Neutrophil (primary cell): Measurements from ENCODE around the gene NPAS2.

Source experiments
- H3K27ac ChIP-seq: fragments of 200-600 bp; sonication (generic); 2 replicates; pipeline ENCODE4 v1.5.1; 2016; ENCODE audit warnings: mild to moderate bottlenecking, moderate library complexity
- H3K27me3 ChIP-seq: fragments of 200-600 bp; sonication (generic); 2 replicates; pipeline ENCODE4 v1.6.0; 2016; ENCODE audit warnings: mild to moderate bottlenecking
- H3K36me3 ChIP-seq: fragments of 200-600 bp; sonication (generic); 2 replicates; pipeline ENCODE4 v1.5.1; 2017
- H3K4me1 ChIP-seq, 2 experiments: fragments of 200-600 bp in 1 of 2; sonication (generic) in 1 of 2; 1 replicate in 1 of 2; 2 replicates in 1 of 2; pipeline versions ENCODE4 v1.5.1 to v1.6.1; 2013 to 2016; ENCODE audit warnings: low read depth in 1 of 2, low read length in 1 of 2, mild to moderate bottlenecking in 1 of 2, moderate library complexity in 1 of 2; ENCODE audit not compliant: control insufficient read depth in 1 of 2, insufficient read depth in 1 of 2
- H3K4me3 ChIP-seq, 2 experiments: fragments of 200-600 bp in 1 of 2; sonication (generic) in 1 of 2; 1 replicate in 1 of 2; 2 replicates in 1 of 2; pipeline ENCODE4 v1.5.1; 2013 to 2016; ENCODE audit warnings: low read depth in 1 of 2, low read length in 1 of 2, mild to moderate bottlenecking in 1 of 2, moderate library complexity in 1 of 2
- H3K9me3 ChIP-seq: fragments of 200-600 bp; sonication (generic); 2 replicates; pipeline ENCODE4 v1.5.1; 2016
- TF ChIP-seq, protein P1 (sequence below): fragments of 200-600 bp; sonication (generic); IDR thresholded peaks from 2 replicates; pipeline ENCODE4 v1.5.1; 2016; ENCODE audit warnings: antibody characterized with exemption

NPAS2 gene

DNA sequence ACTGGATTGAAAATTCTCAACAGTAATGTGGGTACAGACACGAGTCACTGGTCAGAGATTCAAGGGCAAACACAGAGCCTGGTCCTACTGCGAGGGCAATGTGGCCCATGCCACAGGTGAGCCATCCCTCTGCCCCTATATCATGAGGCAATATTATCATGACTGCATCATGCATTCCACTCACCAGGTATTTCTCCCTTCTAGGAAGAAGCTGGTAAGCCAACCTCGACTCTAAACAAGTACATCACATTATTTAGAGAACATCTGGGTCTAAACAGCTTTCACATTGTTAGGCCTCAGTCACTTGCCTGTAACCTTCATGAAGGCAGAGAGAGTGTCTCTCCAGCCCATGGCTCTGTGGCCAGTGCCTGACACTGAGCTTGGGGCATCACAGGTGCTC, 167.6 kb downstream of the NPAS2 start:
- H3K4me1 ChIP-seq = no peaks in the 10 kb centered on the region
- no peaks in the 10 kb centered on the region for H3K36me3 ChIP-seq
- H3K9me3 ChIP-seq = no peaks in the 10 kb centered on the region
- no peaks in the 10 kb centered on the region for H3K27me3 ChIP-seq
- TF ChIP-seq, protein P1, sequence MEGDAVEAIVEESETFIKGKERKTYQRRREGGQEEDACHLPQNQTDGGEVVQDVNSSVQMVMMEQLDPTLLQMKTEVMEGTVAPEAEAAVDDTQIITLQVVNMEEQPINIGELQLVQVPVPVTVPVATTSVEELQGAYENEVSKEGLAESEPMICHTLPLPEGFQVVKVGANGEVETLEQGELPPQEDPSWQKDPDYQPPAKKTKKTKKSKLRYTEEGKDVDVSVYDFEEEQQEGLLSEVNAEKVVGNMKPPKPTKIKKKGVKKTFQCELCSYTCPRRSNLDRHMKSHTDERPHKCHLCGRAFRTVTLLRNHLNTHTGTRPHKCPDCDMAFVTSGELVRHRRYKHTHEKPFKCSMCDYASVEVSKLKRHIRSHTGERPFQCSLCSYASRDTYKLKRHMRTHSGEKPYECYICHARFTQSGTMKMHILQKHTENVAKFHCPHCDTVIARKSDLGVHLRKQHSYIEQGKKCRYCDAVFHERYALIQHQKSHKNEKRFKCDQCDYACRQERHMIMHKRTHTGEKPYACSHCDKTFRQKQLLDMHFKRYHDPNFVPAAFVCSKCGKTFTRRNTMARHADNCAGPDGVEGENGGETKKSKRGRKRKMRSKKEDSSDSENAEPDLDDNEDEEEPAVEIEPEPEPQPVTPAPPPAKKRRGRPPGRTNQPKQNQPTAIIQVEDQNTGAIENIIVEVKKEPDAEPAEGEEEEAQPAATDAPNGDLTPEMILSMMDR = no peak
- H3K27ac ChIP-seq = no peak overlapping the region
- no peak overlapping the region for H3K4me3 ChIP-seq

DNA sequence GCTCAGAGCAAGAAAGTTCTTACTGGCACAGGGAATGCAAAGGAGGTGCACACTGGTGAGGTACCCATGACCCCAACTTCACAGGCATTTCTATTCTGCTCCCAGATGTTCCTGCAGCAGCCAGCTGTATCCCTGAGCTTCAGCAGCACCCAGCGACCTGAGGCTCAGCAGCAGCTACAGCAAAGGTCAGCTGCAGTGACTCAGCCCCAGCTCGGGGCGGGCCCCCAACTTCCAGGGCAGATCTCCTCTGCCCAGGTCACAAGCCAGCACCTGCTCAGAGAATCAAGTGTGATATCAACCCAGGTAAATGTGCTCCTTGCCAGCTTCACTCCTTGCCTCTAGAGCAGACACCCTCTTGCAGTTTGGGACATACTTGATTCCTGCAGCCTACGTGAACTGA, 168.0 kb downstream of the NPAS2 start:
- H3K9me3 ChIP-seq = no peaks in the 10 kb centered on the region
- H3K27ac ChIP-seq = no peak overlapping the region
- TF ChIP-seq, protein P1 = no peak
- no peaks in the 10 kb centered on the region for H3K36me3 ChIP-seq
- no peaks in the 10 kb centered on the region for H3K27me3 ChIP-seq
- no peak overlapping the region for H3K4me3 ChIP-seq
- H3K4me1 ChIP-seq = no peaks in the 10 kb centered on the region

DNA sequence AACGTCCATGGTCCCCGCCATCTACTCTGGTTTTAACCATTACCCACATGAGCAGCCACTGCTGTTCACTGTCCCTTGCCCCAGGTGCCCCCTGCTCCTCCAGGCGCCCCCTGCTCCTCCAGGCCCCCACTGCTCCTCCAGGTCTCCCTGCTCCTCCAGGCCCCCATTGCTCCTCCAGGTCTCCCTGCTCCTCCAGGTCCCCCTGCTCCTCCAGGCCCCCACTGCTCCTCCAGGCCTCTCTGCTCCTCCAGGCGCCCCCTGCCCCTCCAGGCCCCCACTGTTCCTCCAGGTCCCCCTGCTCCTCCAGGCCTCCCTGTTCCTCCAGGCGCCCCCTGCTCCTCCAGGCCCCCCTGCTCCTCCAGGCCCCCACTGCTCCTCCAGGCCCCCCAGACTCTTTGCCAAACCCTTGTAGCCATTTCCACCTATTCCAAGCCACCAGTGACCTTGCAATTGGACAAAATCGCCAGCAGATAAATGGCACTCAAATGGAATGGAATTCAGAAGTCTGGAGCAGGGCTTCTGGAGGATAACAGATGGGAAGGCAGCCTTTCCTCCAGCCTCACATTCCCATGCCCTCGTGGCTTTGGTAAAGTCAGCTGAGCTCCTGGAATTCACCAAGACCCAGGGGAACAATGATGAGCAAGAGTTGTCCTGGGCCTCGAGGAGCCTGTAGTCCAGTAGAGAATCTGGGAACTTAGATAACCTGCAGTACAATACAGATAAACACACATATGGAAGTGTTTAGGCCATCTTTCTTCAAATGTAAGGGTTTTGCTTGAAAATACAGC, 168.9 kb downstream of the NPAS2 start:
- H3K36me3 ChIP-seq = no peaks in the 10 kb centered on the region
- H3K4me1 ChIP-seq = no peaks in the 10 kb centered on the region
- H3K4me3 ChIP-seq = no peak overlapping the region
- H3K27ac ChIP-seq = no peak overlapping the region
- no peaks in the 10 kb centered on the region for H3K9me3 ChIP-seq
- TF ChIP-seq, protein P1 = no peak
- H3K27me3 ChIP-seq = no peaks in the 10 kb centered on the region

DNA sequence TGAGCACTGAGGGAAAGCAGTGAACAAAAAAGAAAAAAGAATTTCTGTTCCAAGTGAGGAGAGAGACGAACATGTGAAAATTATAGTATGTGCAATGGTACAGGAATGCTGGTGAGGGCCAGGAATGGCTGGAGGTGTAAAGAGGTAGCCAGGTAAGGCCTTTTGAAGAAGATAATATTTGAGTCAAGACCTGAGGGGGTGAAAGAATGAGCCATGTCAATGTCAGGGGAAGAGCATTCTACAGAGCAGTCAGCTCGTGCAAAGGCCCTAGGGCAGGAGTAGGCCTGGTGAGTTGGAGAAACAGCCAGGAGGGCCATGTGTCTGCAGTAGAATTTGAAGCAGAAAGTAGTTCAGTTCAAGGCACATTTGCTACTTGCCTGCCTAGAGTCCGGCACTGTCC, 169.7 kb downstream of the NPAS2 start:
- TF ChIP-seq, protein P1 = no peak
- H3K27me3 ChIP-seq = no peaks in the 10 kb centered on the region
- H3K4me1 ChIP-seq = no peaks in the 10 kb centered on the region
- H3K9me3 ChIP-seq = no peaks in the 10 kb centered on the region
- H3K4me3 ChIP-seq = no peak overlapping the region
- H3K27ac ChIP-seq = no peak overlapping the region
- no peaks in the 10 kb centered on the region for H3K36me3 ChIP-seq

DNA sequence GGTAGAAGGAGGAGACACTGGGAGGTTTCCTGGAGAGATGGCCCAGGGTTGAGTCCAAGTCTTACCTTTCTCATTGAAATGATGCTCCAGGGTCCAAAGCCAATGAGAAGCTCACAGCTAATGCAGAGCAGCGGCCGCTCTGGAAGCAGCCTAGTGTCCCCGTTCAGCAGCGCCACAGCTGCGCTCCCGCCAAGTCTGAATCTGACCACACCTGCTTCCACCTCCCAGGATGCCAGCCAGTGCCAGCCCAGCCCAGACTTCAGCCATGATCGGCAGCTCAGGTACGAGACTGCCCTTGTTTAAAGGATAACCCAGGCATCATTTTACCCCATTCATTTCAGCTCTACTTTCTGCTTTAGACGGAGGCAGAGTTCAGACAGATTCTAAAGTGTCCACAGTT, 170.2 kb downstream of the NPAS2 start:
- Histone ChIP-seq H3K27me3 (no peaks in the 10 kb centered on the region), H3K27ac (no peak overlapping the region), H3K9me3 (no peaks in the 10 kb centered on the region), H3K4me3 (no peak overlapping the region), H3K36me3 (no peaks in the 10 kb centered on the region), H3K4me1 (no peaks in the 10 kb centered on the region)
- TF ChIP-seq, protein P1 = no peak
